Measurements from ENCODE around the gene FAM83G. TPM values are rescaled to one million over a fixed set of nuclear protein-coding genes. Genes with fewer than 3 reads are reported as not detected.

Gene FAM83G
- total RNA-seq, 4 donors from 2014 or later: 3.7 to 16.7 (median 11.8) TPM

DNA sequence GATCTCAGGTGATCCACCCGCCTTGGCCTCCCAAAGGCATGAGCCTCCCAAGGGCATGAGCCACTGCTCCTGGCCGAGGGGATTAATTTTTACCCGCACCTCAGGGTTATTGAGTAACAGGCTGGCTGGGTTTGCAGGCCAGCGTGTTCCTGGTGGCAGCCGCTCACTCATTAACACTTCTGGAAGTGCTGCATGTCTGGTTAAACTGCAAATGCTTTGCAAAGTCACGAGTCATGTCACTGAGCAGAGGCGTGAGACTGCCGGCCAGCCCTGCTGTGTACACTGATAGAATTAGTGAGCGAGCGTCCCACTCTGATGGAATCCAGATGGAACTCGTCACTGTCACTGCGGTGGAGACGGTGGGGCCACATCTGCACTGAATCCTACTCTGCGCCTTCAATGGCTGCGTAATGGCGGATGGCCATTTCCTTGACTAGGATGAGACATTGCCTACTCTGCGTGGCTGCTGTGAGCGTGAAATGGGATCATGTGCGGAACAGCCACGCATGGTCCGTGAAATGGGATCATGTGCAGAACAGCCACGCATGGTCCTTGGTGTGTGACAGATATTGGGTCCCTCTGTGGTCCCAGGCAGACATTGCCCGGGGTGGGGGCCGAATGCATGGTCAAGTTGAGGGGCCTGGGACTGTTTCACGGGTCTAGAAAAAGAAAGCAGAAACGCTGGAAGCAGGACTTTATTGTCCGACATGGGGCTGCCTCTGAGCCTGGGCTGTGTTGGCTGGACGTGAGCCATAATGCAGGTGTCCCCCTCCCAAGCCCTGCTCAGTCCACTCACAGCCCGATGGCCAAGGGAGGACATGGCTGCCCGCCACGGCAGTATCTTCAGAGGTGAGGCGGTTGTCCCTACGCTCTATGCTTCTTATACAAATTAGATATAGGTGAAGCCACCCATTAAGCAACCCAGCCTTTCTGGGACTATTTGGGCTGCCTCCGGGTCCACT lies 53.3 kb downstream of the FAM83G start:
- Histone ChIP-seq H3K27me3 (peaks cover 0 to 4% (median 0%) of the 10 kb centered on the region in 4 donors), H3K36me3 (no peaks in the 10 kb centered on the region), H3K4me1 (peaks cover 0 to 3% (median 0%) of the 10 kb centered on the region in 4 donors), H3K27ac (replicated peaks in 1 of 4) (no peak overlapping the region), H3K9me3 (no peaks in the 10 kb centered on the region), H3K4me3 (no peak overlapping the region)
- TF ChIP-seq POLR2A (IDR thresholded peaks at IDR 0.05; ENCODE audit: low read depth) (no peak), POLR2AphosphoS5 (IDR thresholded peaks at IDR 0.05) (no peak), EP300 (IDR thresholded peaks at IDR 0.05) (no peak)
- TF ChIP-seq, protein P1, sequence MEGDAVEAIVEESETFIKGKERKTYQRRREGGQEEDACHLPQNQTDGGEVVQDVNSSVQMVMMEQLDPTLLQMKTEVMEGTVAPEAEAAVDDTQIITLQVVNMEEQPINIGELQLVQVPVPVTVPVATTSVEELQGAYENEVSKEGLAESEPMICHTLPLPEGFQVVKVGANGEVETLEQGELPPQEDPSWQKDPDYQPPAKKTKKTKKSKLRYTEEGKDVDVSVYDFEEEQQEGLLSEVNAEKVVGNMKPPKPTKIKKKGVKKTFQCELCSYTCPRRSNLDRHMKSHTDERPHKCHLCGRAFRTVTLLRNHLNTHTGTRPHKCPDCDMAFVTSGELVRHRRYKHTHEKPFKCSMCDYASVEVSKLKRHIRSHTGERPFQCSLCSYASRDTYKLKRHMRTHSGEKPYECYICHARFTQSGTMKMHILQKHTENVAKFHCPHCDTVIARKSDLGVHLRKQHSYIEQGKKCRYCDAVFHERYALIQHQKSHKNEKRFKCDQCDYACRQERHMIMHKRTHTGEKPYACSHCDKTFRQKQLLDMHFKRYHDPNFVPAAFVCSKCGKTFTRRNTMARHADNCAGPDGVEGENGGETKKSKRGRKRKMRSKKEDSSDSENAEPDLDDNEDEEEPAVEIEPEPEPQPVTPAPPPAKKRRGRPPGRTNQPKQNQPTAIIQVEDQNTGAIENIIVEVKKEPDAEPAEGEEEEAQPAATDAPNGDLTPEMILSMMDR (IDR thresholded peaks at IDR 0.05): no peak
- intact Hi-C loops (cut with DNase I): no loop called here
- DNase-seq (ENCODE audit: extremely low spot score): no peak
- 73% methylated on average over 34 of the region's 34 CpGs for WGBS

GRCh38 chr17:18950346-18950745 lies 54.2 kb downstream of the FAM83G start:
- intact Hi-C loops (cut with DNase I): no loop called here
- H3K27ac ChIP-seq (replicated peaks in 1 of 4): no peak overlapping the region
- H3K4me1 ChIP-seq: peaks cover 0 to 3% (median 0%) of the 10 kb centered on the region in 4 donors
- no peaks in the 10 kb centered on the region for H3K9me3 ChIP-seq
- no peak overlapping the region for H3K4me3 ChIP-seq
- 78% methylated on average over 4 of the region's 4 CpGs for WGBS
- H3K36me3 ChIP-seq: no peaks in the 10 kb centered on the region
- peaks cover 0 to 5% (median 2%) of the 10 kb centered on the region in 4 donors for H3K27me3 ChIP-seq
- DNase-seq (ENCODE audit: extremely low spot score): no peak
- TF ChIP-seq POLR2A (IDR thresholded peaks at IDR 0.05; ENCODE audit: low read depth): no peak
- TF ChIP-seq, protein P1 (IDR thresholded peaks at IDR 0.05): no peak

- H3K4me3 ChIP-seq: no peak overlapping the region
- 80% methylated on average over 6 of the region's 6 CpGs for WGBS
- no peaks in the 10 kb centered on the region for H3K9me3 ChIP-seq
- peaks cover 0 to 3% (median 0%) of the 10 kb centered on the region in 4 donors for H3K4me1 ChIP-seq
- TF ChIP-seq, protein P1 (IDR thresholded peaks at IDR 0.05): no peak
- TF ChIP-seq POLR2AphosphoS5 (IDR thresholded peaks at IDR 0.05) (no peak), EP300 (IDR thresholded peaks at IDR 0.05) (no peak), POLR2A (IDR thresholded peaks at IDR 0.05; ENCODE audit: low read depth) (no peak)
- peaks cover 0 to 5% (median 2%) of the 10 kb centered on the region in 4 donors for H3K27me3 ChIP-seq
- intact Hi-C loops (cut with DNase I): no loop called here
- no peaks in the 10 kb centered on the region for H3K36me3 ChIP-seq
- no peak overlapping the region for H3K27ac ChIP-seq (replicated peaks in 1 of 4)
- DNase-seq (ENCODE audit: extremely low spot score): no peak
These were observed 55.0 kb downstream of the FAM83G start for GRCh38 chr17:18949566-18949965.

DNA sequence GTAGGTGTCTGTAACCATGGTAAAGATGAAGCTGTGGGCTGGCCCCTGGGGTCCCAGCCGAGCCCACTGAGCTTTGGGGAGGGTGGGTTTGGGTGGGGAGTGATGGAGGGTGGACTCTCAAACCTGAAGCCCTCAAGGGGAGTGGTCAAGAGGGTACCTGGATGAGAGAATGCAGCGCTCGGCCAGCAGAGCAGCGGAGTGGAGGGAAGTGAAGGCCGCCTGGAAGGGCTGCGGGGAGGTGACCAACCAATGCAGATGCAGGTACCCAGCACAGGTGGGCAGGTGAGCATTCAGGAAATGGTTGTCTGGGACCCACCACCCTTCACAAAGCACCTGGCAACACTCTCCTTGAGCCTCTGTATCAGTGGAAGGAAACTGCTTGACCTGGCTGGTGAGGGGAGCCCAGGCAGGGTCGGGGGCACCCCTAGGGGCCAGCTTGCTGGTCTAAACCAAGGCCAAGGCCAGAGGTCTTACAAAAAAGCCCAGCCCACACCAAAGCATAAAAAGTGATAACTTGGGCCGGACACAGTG lies 56.0 kb downstream of the FAM83G start:
- 79% methylated on average over 8 of the region's 8 CpGs for WGBS
- intact Hi-C loops (cut with DNase I): no loop called here
- Histone ChIP-seq H3K27me3 (peaks cover 0 to 5% (median 2%) of the 10 kb centered on the region in 4 donors), H3K9me3 (no peaks in the 10 kb centered on the region), H3K4me1 (peaks cover 0 to 3% (median 0%) of the 10 kb centered on the region in 4 donors), H3K27ac (replicated peaks in 1 of 4) (no peak overlapping the region), H3K36me3 (no peaks in the 10 kb centered on the region), H3K4me3 (no peak overlapping the region)
- TF ChIP-seq POLR2A (IDR thresholded peaks at IDR 0.05; ENCODE audit: low read depth) (no peak), EP300 (IDR thresholded peaks at IDR 0.05) (no peak), POLR2AphosphoS5 (IDR thresholded peaks at IDR 0.05) (no peak)
- TF ChIP-seq, protein P1 (IDR thresholded peaks at IDR 0.05): no peak
- DNase-seq (ENCODE audit: extremely low spot score): no peak
